Measurements from ENCODE around the gene COL9A1. TPM values are rescaled to one million over a fixed set of nuclear protein-coding genes. Genes with fewer than 3 reads are reported as not detected.

COL9A1 gene
- total and polyA plus RNA-seq, 9 of the 15 experiments (the other 6 are each of a cell fraction or from before 2014, with no cell fraction given) = 0.01 to 0.13 (median 0.06) TPM; not detected in 1

DNA sequence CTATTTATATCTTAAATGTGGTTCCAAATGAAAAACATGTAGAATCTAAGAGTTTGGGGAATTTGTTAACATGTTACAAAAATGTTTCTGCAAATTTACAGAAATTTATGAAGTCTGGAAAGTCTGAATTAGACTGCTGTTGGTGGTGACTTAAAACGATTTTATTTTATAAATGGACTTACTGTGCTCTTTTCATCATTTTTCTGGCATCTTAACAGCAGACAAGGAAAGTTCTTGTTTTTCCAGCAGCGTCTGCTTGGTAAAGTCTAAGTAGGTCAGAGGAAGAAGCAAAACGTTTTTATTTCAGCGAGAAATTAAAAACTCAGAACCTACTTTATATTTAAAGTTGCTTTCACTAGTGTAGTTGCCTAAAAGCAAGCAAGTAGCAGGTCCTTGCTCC lies 48.6 kb upstream of the COL9A1 start:
- WGBS (ENCODE audit: insufficient coverage, low coverage, missing lambda C conversion rate) = 13% methylated on average over 4 of the region's 4 CpGs

DNA sequence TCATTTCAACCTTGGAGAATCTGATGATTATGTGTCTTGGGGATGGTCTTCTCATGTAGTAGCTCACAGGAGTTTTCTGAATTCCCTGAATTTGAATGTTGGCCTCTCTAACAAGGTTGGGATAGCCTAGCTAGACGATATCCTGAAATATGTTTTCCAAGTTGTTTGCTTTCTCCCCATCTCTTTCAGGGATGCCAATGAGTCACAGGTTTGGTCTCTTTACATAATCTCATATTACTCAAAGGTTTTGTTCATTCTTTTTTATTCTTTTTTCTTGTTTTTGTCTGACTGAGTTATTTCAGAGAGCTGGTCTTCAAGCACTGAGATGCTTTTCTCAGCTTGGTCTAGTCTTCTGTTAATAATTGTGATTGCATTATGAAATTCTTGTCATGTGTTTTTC lies 42.7 kb upstream of the COL9A1 start:
- no peak for FAIRE-seq
- in situ Hi-C loops (cut with MboI) (no loop called here), intact Hi-C loops (cut with micrococcal nuclease) (no loop called here)
- Histone ChIP-seq H3K4me2 (ENCODE audit: insufficient read depth, low read length) (no peak overlapping the region), H3K4me3 (no peak overlapping the region), H3K79me2 (ENCODE audit: control insufficient read depth, insufficient read depth, low read length) (no peaks in the 10 kb centered on the region), H3K9me1 (ENCODE audit: control insufficient read depth, insufficient read depth, low read length) (no peaks in the 10 kb centered on the region), H3K27ac (ENCODE audit: extremely low read depth, low read depth, low read length) (no peak overlapping the region), H3K4me1 (replicated peaks in 1 of 2; ENCODE audit: control insufficient read depth in 2 of 2, insufficient read depth in 2 of 2, low read length in 2 of 2) (no peaks in the 10 kb centered on the region; a peak in 1 of 5 replicates), H3K9me3 (replicated peaks; ENCODE audit: control insufficient read depth, insufficient read depth, low read depth, low read length) (no peaks in the 10 kb centered on the region), H3K27me3 (ENCODE audit: control insufficient read depth in 2 of 2, insufficient read depth in 2 of 2, low read length in 2 of 2) (no peaks in the 10 kb centered on the region), H3K9ac (ENCODE audit: insufficient read depth in 1 of 2, low read depth in 2 of 2, low read length in 2 of 2) (no peak overlapping the region), H2AFZ (ENCODE audit: low read depth, low read length) (no peak overlapping the region), H4K20me1 (replicated peaks; ENCODE audit: control insufficient read depth, insufficient read depth, low read length) (no peaks in the 10 kb centered on the region), H3K36me3 (ENCODE audit: control insufficient read depth, insufficient read depth, low read length) (no peaks in the 10 kb centered on the region)
- POLR2A ChIA-PET = interaction anchor here (0.7 to 1.5 kb wide), 2 partner anchors 8 to 29 kb away, joined by 3 to 5 read pairs; no protein-coding TSS in a partner anchor
- DNase-seq (ENCODE audit: extremely low read depth in 1 of 4, low spot score in 3 of 4) = no peak
- no peak for ATAC-seq
- BruUV-seq (replicated peaks) = no TSS peak
- 0% methylated on average over 1 of the region's 1 CpG for WGBS (ENCODE audit: insufficient coverage, low coverage, missing lambda C conversion rate)
- CTCF ChIA-PET (ENCODE audit: low intra/inter-chr PET ratio) = no interaction called here
- no peak for TF ChIP-seq HMG20B (CRISPR knock-in tag; IDR thresholded peaks at IDR 0.05)
- TF ChIP-seq, protein P1, sequence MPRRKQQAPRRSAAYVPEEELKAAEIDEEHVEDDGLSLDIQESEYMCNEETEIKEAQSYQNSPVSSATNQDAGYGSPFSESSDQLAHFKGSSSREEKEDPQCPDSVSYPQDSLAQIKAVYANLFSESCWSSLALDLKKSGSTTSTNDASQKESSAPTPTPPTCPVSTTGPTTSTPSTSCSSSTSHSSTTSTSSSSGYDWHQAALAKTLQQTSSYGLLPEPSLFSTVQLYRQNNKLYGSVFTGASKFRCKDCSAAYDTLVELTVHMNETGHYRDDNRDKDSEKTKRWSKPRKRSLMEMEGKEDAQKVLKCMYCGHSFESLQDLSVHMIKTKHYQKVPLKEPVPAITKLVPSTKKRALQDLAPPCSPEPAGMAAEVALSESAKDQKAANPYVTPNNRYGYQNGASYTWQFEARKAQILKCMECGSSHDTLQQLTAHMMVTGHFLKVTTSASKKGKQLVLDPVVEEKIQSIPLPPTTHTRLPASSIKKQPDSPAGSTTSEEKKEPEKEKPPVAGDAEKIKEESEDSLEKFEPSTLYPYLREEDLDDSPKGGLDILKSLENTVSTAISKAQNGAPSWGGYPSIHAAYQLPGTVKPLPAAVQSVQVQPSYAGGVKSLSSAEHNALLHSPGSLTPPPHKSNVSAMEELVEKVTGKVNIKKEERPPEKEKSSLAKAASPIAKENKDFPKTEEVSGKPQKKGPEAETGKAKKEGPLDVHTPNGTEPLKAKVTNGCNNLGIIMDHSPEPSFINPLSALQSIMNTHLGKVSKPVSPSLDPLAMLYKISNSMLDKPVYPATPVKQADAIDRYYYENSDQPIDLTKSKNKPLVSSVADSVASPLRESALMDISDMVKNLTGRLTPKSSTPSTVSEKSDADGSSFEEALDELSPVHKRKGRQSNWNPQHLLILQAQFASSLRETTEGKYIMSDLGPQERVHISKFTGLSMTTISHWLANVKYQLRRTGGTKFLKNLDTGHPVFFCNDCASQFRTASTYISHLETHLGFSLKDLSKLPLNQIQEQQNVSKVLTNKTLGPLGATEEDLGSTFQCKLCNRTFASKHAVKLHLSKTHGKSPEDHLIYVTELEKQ (CRISPR knock-in tag; IDR thresholded peaks at IDR 0.05) = no peak
- no peak for TF ChIP-seq FOXA1 (IDR thresholded peaks at IDR 0.05; ENCODE audit: borderline replicate concordance)
- TF ChIP-seq ZNF586 (CRISPR knock-in tag; conservative IDR thresholded peaks at IDR 0.05) = no peak
- TF ChIP-seq, protein P2, sequence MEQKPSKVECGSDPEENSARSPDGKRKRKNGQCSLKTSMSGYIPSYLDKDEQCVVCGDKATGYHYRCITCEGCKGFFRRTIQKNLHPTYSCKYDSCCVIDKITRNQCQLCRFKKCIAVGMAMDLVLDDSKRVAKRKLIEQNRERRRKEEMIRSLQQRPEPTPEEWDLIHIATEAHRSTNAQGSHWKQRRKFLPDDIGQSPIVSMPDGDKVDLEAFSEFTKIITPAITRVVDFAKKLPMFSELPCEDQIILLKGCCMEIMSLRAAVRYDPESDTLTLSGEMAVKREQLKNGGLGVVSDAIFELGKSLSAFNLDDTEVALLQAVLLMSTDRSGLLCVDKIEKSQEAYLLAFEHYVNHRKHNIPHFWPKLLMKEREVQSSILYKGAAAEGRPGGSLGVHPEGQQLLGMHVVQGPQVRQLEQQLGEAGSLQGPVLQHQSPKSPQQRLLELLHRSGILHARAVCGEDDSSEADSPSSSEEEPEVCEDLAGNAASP (IDR thresholded peaks at IDR 0.05) = no peak
- TF ChIP-seq NEUROD1 (IDR thresholded peaks at IDR 0.05; ENCODE audit: borderline replicate concordance, low read depth, low read length, partially characterized antibody) = no peak

More for the DNA sequence above, 48.6 kb upstream of the COL9A1 start:
- DNase-seq (ENCODE audit: extremely low read depth in 1 of 4, low spot score in 3 of 4) = no peak
- intact Hi-C loops (cut with micrococcal nuclease) (no loop called here), in situ Hi-C loops (cut with MboI) (no loop called here)
- H3K79me2 ChIP-seq (ENCODE audit: control insufficient read depth, insufficient read depth, low read length) = no peaks in the 10 kb centered on the region
- no peaks in the 10 kb centered on the region for H3K27me3 ChIP-seq (ENCODE audit: control insufficient read depth in 2 of 2, insufficient read depth in 2 of 2, low read length in 2 of 2)
- H3K9me3 ChIP-seq (replicated peaks; ENCODE audit: control insufficient read depth, insufficient read depth, low read depth, low read length) = no peaks in the 10 kb centered on the region
- H3K4me1 ChIP-seq (replicated peaks in 1 of 2; ENCODE audit: control insufficient read depth in 2 of 2, insufficient read depth in 2 of 2, low read length in 2 of 2) = no peaks in the 10 kb centered on the region
- no peak for TF ChIP-seq ETV1 (tag; conservative IDR thresholded peaks at IDR 0.05; ENCODE audit: low read depth)
- no peak for TF ChIP-seq ZNF274 (IDR thresholded peaks at IDR 0.05; ENCODE audit: borderline replicate concordance, low read depth, low read length)
- TF ChIP-seq ARID1B (IDR thresholded peaks at IDR 0.05) = no peak
- TF ChIP-seq, protein P3, sequence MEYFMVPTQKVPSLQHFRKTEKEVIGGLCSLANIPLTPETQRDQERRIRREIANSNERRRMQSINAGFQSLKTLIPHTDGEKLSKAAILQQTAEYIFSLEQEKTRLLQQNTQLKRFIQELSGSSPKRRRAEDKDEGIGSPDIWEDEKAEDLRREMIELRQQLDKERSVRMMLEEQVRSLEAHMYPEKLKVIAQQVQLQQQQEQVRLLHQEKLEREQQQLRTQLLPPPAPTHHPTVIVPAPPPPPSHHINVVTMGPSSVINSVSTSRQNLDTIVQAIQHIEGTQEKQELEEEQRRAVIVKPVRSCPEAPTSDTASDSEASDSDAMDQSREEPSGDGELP (CRISPR knock-in tag; IDR thresholded peaks at IDR 0.05; ENCODE audit: borderline replicate concordance) = no peak
- no peak overlapping the region for H2AFZ ChIP-seq (ENCODE audit: low read depth, low read length)
- no peak overlapping the region for H3K4me2 ChIP-seq (ENCODE audit: insufficient read depth, low read length)
- ChIA-PET POLR2A (interaction anchor here (1.3 kb wide), 1 partner anchor 12 kb away, joined by 3 read pairs; no protein-coding TSS in a partner anchor), CTCF (ENCODE audit: low intra/inter-chr PET ratio) (no interaction called here)
- no TSS peak for BruUV-seq (replicated peaks)
- H4K20me1 ChIP-seq (replicated peaks; ENCODE audit: control insufficient read depth, insufficient read depth, low read length) = no peaks in the 10 kb centered on the region
- no peak overlapping the region for H3K4me3 ChIP-seq
- H3K36me3 ChIP-seq (ENCODE audit: control insufficient read depth, insufficient read depth, low read length) = no peaks in the 10 kb centered on the region
- no peak overlapping the region for H3K9ac ChIP-seq (ENCODE audit: insufficient read depth in 1 of 2, low read depth in 2 of 2, low read length in 2 of 2)
- ATAC-seq = no peak
- no peak overlapping the region for H3K27ac ChIP-seq (ENCODE audit: extremely low read depth, low read depth, low read length)
- no peak for FAIRE-seq
- no peaks in the 10 kb centered on the region for H3K9me1 ChIP-seq (ENCODE audit: control insufficient read depth, insufficient read depth, low read length)

Data from K562 (cell line).